IPS DF 4.7 (cell line): ENCODE measurements around the gene ETNK2.

ENCODE experiments used
- DNase-seq: peaks from one replicate; pipeline ENCODE4 v3.0.0-alpha.2; 2013; ENCODE audit warnings: low spot score; ENCODE audit errors: extremely low read depth

Gene ETNK2

GRCh38 chr1:204126386-204126785, 25.5 kb downstream of the ETNK2 start:
- no peak for DNase-seq

- DNase-seq: no peak
Observed at GRCh38 chr1:204125759-204126351, 26.0 kb downstream of the ETNK2 start.

- no peak for DNase-seq
Observed at GRCh38 chr1:204124639-204125038, 27.2 kb downstream of the ETNK2 start.

- no peak for DNase-seq
Observed at GRCh38 chr1:204123376-204123775, 28.5 kb downstream of the ETNK2 start.

GRCh38 chr1:204121840-204122555, 29.8 kb downstream of the ETNK2 start:
- DNase-seq: no peak

GRCh38 chr1:204116539-204116938, 35.3 kb downstream of the ETNK2 start:
- DNase-seq: no peak

GRCh38 chr1:204115116-204115515, 36.7 kb downstream of the ETNK2 start:
- DNase-seq: no peak

DNA sequence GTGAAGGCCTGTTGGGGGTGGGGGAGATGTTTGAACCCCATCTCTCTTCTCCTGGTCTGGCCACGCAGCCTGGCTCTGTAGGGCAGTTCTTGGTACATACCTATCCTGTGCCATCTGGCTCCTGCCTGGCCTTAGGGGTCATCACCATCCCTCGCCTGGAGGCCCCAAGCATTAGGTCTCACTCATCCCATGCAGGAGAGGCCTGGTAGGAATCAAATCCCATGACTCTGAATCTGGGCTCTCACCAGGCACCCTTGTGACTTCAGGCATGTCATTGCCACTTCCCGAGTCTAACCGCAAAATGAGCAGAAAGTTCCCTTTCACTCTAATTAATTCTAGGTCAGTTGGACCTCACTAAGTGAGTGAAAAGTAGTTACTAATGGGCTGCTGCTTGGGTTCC, 37.2 kb downstream of the ETNK2 start:
- DNase-seq: no peak

GRCh38 chr1:204113896-204114295, 37.9 kb downstream of the ETNK2 start:
- no peak for DNase-seq

- DNase-seq: no peak
Observed at GRCh38 chr1:204112876-204113730, 38.7 kb downstream of the ETNK2 start.

GRCh38 chr1:204110894-204111633, 40.8 kb downstream of the ETNK2 start:
- no peak for DNase-seq

GRCh38 chr1:204108312-204109141, 43.3 kb downstream of the ETNK2 start:
- DNase-seq: peak; percentile 91

DNA sequence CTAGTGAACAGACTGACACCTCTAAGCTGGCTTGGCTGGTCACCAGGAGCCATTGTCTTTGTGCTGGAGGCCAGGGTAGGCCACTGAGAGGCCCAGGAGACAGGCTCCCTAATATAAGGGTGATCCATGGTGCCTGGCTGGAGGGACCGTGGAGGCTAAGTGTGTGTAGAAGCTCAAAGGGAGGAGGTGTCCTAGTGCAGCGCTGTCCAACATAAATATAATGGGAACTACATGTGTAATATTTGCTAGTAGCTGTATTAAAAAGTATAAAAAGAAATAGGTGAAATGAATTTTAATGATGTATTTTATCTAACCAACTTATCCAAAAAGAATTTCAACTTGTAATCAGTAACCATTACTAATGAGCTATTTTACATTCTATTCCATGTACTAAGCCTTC, 44.0 kb downstream of the ETNK2 start:
- DNase-seq: no peak

- DNase-seq: no peak
Observed at GRCh38 chr1:204106825-204107224, 45.0 kb downstream of the ETNK2 start.

DNA sequence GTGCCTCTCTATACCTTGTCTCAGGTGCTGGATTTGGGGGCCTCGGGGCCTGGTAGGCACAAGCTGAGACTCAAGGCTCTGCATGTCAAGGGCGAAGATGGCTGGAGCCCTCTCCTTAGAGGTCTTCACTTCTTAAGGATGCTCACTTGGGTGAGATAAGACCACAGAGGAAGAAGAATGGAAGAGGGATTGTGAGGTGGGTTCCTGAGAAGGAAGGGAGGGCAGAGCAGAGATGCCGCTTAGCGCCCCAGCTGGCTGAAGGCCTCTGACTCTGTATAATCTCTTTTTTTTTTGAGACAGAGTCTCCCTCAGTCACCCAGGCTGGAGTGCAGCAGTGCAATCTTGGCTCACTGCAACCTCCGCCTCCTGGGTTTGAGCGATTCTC, 46.7 kb downstream of the ETNK2 start:
- DNase-seq: no peak

DNA sequence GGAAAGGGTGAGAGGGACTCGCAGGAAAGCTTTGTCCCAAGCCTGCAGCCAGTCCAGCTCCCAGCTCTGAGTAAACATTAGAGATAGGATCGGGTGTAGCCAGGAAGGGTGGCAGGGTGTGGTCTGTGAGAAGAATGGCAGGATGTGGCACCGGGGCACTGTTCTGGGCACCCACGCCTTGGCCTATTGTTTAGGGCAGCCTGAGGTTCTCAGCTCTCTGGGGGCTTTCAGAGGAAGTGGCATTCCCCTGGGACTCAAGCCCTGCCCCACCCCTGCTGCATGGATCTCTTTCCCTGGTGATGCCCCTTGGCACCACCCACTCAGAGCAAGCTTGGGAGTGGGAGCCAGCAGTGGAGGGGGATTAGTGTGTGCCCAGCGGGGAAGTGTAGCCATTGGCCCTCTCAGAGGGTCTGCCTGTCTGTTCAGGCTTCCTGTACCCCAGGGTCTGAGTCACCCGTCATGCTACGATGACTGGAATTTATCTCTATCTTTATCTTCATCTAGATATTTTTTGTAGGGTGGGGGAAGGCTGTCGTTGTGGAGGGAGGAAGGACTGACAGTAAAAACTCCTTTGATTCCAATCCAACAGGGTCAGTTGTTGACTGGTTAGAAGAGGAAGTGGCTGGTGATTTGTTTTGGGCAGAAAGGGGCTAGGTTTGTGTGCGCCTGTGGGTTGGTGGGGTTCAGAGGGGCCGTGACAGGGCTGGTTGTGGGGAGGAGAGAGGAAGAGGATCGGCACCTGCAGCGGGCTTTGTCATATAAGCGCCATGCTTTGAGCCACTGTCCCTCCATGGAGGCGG, 47.3 kb downstream of the ETNK2 start:
- DNase-seq: no peak

- no peak for DNase-seq
Observed at GRCh38 chr1:204103431-204103741, 48.5 kb downstream of the ETNK2 start.

- no peak for DNase-seq
Observed at GRCh38 chr1:204102739-204103430, 49.0 kb downstream of the ETNK2 start.

DNA sequence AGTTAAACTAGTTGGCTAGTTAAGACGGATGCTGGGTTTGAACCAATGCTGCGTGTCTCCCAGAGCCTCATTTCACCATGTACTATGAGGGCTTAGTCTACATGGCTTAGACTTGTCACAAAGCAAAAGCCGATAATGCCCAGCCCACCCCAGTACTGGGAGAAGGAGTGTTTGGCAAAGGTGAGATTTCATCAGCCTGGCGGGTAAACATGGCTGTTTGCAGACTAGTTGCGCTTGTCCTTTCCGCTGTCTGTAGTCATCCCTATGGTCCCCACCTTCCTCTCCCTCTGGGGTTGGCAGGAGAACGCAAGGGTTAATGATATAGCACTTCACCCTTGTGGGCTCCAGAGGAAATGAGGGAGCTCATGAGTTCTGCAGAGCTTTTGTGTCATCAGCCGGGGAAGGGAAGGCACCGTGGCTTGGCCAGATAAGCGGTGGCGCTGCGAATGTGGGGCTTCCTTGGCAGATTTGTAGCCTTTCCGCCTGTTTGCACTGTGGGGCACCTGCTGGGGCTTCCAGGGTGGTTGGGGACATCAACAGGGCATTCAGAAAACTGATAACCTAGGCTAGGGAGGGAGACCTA, 49.7 kb downstream of the ETNK2 start:
- no peak for DNase-seq
